ENCODE data around the gene MAP1B. TPM values are rescaled to one million over a fixed set of nuclear protein-coding genes. Genes with fewer than 3 reads are reported as not detected.

MAP1B gene
- total RNA-seq, 1 experiment from 2014 or later, result 19.2 TPM

GRCh38 chr5:72210888-72211678 lies 103.8 kb downstream of the MAP1B start:
- no peak overlapping the region for H3K4me3 ChIP-seq
- peaks cover 2% of the 10 kb centered on the region; the same call in 1 of the 2 replicates for H3K9me3 ChIP-seq (replicated peaks)
- no peak overlapping the region for H3K27ac ChIP-seq
- peak in 1 of 2 experiments; percentile 25 for DNase-seq
- peaks cover 5% of the 10 kb centered on the region for H3K36me3 ChIP-seq
- no peaks in the 10 kb centered on the region for H3K27me3 ChIP-seq
- H3K4me1 ChIP-seq, result peaks cover 4% of the 10 kb centered on the region

DNA sequence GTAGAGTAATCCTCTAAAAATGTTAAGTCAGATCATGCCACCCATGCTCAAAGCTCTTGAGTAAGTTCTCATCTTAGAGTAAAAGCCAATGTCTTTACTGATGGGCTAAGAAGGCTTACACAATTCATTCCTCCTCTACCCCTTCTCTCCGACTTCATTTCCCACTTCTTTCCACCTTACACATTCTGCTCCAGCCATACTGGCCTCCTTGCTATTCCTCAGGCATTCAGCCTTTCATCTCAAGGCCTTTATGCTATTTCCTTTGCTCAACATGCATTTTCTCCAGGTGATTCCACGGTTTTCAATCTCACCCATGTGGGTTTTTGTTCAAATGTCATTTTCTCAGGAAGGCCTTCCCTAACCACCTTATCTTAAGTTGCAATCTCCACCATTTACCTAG lies 104.9 kb downstream of the MAP1B start:
- no peaks in the 10 kb centered on the region for H3K27me3 ChIP-seq
- H3K27ac ChIP-seq, result no peak overlapping the region
- no peaks in the 10 kb centered on the region for H3K4me1 ChIP-seq
- no peak overlapping the region for H3K4me3 ChIP-seq
- peaks cover 2% of the 10 kb centered on the region; the same call in 1 of the 2 replicates for H3K9me3 ChIP-seq (replicated peaks)
- DNase-seq, result no peak
- peaks cover 10% of the 10 kb centered on the region for H3K36me3 ChIP-seq

DNA sequence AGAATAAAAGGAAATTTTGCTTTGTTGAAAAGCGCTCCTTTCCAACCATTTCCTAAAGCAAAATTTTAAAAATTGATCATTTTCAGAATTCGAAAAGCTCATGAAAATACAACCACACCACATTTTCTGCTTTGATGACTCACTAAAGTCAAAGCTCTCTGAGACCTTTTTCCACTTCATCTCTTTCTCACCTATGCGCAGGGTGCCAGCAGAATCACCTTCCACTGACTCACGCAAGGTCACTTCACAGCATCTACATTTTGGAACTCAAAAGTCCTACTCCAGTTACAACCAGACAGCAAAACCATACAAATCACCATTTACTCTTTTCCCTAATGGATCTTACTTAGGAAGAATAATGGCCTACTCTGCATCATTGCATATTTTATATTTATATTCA lies 106.2 kb downstream of the MAP1B start:
- Histone ChIP-seq H3K4me3 (no peak overlapping the region), H3K27ac (no peak overlapping the region), H3K4me1 (no peaks in the 10 kb centered on the region), H3K36me3 (peaks cover 22% of the 10 kb centered on the region), H3K27me3 (no peaks in the 10 kb centered on the region), H3K9me3 (replicated peaks) (peaks cover 2% of the 10 kb centered on the region; the same call in 1 of the 2 replicates)
- no peak for DNase-seq

- no peak overlapping the region for H3K27ac ChIP-seq
- no peaks in the 10 kb centered on the region for H3K4me1 ChIP-seq
- no peaks in the 10 kb centered on the region for H3K27me3 ChIP-seq
- DNase-seq, result no peak
- H3K36me3 ChIP-seq, result peaks cover 29% of the 10 kb centered on the region
- peaks cover 2% of the 10 kb centered on the region; the same call in 1 of the 2 replicates for H3K9me3 ChIP-seq (replicated peaks)
- no peak overlapping the region for H3K4me3 ChIP-seq
These were observed 106.9 kb downstream of the MAP1B start for GRCh38 chr5:72214168-72214567.

GRCh38 chr5:72216756-72217155 lies 109.5 kb downstream of the MAP1B start:
- H3K36me3 ChIP-seq, result peaks cover 47% of the 10 kb centered on the region
- DNase-seq, result no peak
- no peaks in the 10 kb centered on the region for H3K27me3 ChIP-seq
- no peaks in the 10 kb centered on the region for H3K4me1 ChIP-seq
- peaks cover 2% of the 10 kb centered on the region; the same call in 1 of the 2 replicates for H3K9me3 ChIP-seq (replicated peaks)
- H3K4me3 ChIP-seq, result no peak overlapping the region
- no peak overlapping the region for H3K27ac ChIP-seq

DNA sequence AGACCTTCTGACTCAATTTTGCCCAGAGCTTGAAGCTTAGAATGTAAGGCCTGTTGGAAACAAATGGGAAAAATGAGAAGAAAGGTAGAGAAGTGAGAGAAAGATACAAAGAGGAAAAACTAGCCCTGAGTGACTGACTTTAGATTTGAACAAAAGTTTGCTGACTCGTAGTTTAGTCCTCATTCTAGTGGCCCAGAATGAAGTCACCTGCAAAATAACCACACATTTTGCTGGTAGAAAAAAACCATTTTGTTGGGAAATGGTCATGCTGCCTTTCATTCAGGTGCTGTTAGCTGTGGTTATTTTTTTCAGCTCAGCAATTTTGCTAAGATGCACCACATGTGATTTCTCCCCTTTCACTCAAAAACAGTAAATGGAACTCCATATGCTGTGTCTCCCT lies 113.8 kb downstream of the MAP1B start:
- peaks cover 9% of the 10 kb centered on the region for H3K4me1 ChIP-seq
- peaks cover 79% of the 10 kb centered on the region for H3K36me3 ChIP-seq
- no peak overlapping the region for H3K4me3 ChIP-seq
- H3K27me3 ChIP-seq, result no peaks in the 10 kb centered on the region
- DNase-seq, result no peak
- no peak overlapping the region for H3K27ac ChIP-seq
- no peaks in the 10 kb centered on the region for H3K9me3 ChIP-seq (replicated peaks)

DNA sequence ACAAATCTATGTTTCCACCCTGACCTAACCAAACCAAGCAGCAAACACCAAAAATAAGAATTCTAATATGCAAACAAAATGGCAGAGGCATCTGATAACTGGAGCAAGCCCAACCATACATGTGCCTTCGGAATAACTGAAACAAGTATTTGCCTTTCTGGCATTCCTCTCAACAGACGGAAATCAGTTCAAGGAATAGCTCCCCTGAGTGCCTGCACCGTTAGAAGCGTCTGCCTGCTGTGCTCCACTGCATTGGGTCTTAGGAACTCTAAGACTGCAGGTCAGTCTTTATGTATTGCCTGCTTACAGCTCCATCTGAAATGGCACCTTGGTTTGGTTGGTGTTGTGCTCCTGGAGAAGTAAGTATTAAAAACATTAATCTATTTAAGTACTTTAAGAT lies 114.3 kb downstream of the MAP1B start:
- Histone ChIP-seq H3K9me3 (replicated peaks) (no peaks in the 10 kb centered on the region), H3K36me3 (peaks cover 75% of the 10 kb centered on the region), H3K27me3 (no peaks in the 10 kb centered on the region), H3K27ac (no peak overlapping the region), H3K4me3 (no peak overlapping the region), H3K4me1 (peaks cover 9% of the 10 kb centered on the region)
- no peak for DNase-seq

GRCh38 chr5:72222521-72222920 lies 115.2 kb downstream of the MAP1B start:
- Histone ChIP-seq H3K27ac (no peak overlapping the region), H3K4me3 (no peak overlapping the region), H3K9me3 (replicated peaks) (no peaks in the 10 kb centered on the region), H3K36me3 (peaks cover 77% of the 10 kb centered on the region), H3K27me3 (no peaks in the 10 kb centered on the region), H3K4me1 (peaks cover 9% of the 10 kb centered on the region)
- no peak for DNase-seq

- H3K27ac ChIP-seq, result peak overlapping the region; percentile 27; the same call in 1 of the 2 replicates
- H3K27me3 ChIP-seq, result no peaks in the 10 kb centered on the region
- DNase-seq, result no peak
- H3K4me1 ChIP-seq, result peaks cover 9% of the 10 kb centered on the region
- H3K4me3 ChIP-seq, result no peak overlapping the region
- H3K9me3 ChIP-seq (replicated peaks), result no peaks in the 10 kb centered on the region
- peaks cover 69% of the 10 kb centered on the region for H3K36me3 ChIP-seq
These were observed 116.1 kb downstream of the MAP1B start for GRCh38 chr5:72223371-72223770.

DNA sequence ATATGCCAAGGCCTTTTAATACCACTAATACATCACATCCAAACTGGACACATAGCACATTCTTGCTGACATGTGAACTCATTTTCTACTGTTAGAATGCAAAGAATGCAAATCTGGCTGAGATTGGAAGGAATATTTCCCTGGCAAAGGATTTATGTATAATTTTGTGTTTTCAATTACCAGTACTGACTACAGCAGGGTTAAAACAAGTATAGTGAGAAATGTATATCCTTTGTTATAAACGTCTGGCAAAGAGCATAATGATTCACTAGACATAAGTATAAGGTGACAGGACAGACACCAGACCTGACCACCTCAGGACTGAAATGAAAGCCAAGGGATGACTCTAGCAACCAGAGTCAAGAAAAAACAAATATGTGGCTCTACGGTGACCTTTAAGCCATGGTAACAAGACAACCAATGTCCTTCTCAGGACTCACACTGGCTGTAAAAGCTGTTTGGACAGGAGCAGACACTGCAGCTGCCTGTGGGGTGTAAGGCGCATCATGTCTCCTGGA lies 117.7 kb downstream of the MAP1B start:
- H3K4me3 ChIP-seq, result no peak overlapping the region
- H3K36me3 ChIP-seq, result peaks cover 63% of the 10 kb centered on the region
- H3K9me3 ChIP-seq (replicated peaks), result no peaks in the 10 kb centered on the region
- H3K27ac ChIP-seq, result no peak overlapping the region
- no peaks in the 10 kb centered on the region for H3K27me3 ChIP-seq
- DNase-seq, result no peak
- H3K4me1 ChIP-seq, result peaks cover 9% of the 10 kb centered on the region

GRCh38 chr5:72225741-72226140 lies 118.5 kb downstream of the MAP1B start:
- Histone ChIP-seq H3K9me3 (replicated peaks) (no peaks in the 10 kb centered on the region), H3K4me1 (peaks cover 9% of the 10 kb centered on the region), H3K27me3 (no peaks in the 10 kb centered on the region), H3K4me3 (no peak overlapping the region), H3K27ac (no peak overlapping the region), H3K36me3 (peaks cover 62% of the 10 kb centered on the region)
- DNase-seq, result no peak

GRCh38 chr5:72226950-72227349 lies 119.7 kb downstream of the MAP1B start:
- H3K36me3 ChIP-seq, result peaks cover 63% of the 10 kb centered on the region
- H3K27me3 ChIP-seq, result no peaks in the 10 kb centered on the region
- no peak overlapping the region for H3K4me3 ChIP-seq
- H3K4me1 ChIP-seq, result peaks cover 9% of the 10 kb centered on the region
- H3K27ac ChIP-seq, result no peak overlapping the region
- DNase-seq, result no peak
- H3K9me3 ChIP-seq (replicated peaks), result no peaks in the 10 kb centered on the region

DNA sequence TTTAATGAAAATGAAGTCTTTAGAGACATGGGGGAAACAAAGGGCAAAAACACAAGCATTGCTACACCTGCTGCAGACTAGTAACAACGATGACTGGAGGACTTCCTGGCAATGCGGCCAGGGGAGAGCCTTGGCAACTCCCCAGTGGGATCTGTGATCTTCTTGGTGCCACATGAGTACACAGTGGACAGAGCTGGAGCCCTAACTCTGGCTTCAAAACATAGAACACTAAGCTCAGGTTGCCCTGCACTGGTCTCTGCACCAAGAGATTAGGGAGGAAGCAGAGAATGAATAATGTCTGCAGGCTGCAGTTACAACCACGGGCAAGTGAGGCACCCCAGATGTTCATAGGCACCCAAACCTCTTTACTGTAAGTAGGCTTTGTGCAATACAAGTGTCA lies 121.7 kb downstream of the MAP1B start:
- Histone ChIP-seq H3K4me3 (no peak overlapping the region), H3K9me3 (replicated peaks) (no peaks in the 10 kb centered on the region), H3K27me3 (no peaks in the 10 kb centered on the region), H3K27ac (no peak overlapping the region), H3K4me1 (peaks cover 2% of the 10 kb centered on the region), H3K36me3 (peaks cover 58% of the 10 kb centered on the region)
- DNase-seq, result no peak

- Histone ChIP-seq H3K4me3 (no peak overlapping the region), H3K4me1 (peaks cover 3% of the 10 kb centered on the region; the same call in 1 of the 2 replicates), H3K27ac (no peak overlapping the region), H3K9me3 (replicated peaks) (no peaks in the 10 kb centered on the region), H3K36me3 (peaks cover 37% of the 10 kb centered on the region), H3K27me3 (no peaks in the 10 kb centered on the region)
- DNase-seq, result no peak
These were observed 124.9 kb downstream of the MAP1B start for GRCh38 chr5:72231991-72232703.

GRCh38 chr5:72232838-72233237 lies 125.6 kb downstream of the MAP1B start:
- H3K9me3 ChIP-seq (replicated peaks), result no peaks in the 10 kb centered on the region
- no peak overlapping the region for H3K4me3 ChIP-seq
- no peak overlapping the region for H3K27ac ChIP-seq
- peaks cover 3% of the 10 kb centered on the region; the same call in 1 of the 2 replicates for H3K4me1 ChIP-seq
- no peak for DNase-seq
- peaks cover 36% of the 10 kb centered on the region for H3K36me3 ChIP-seq
- H3K27me3 ChIP-seq, result no peaks in the 10 kb centered on the region

Data from SJCRH30 (cell line).